Spleen (tissue), 7 donors: ENCODE results near the gene COA3.

Source experiments
- POLR2A ChIP-seq, 3 donors: fragments of 450-650 bp; IDR thresholded peaks; one replicate each; pipeline ENCODE4 v1.5.1; 2017; ENCODE audit warnings: antibody characterized with exemption in 3 of 3, mild to moderate bottlenecking in 1 of 3
- POLR2AphosphoS5 ChIP-seq, 3 donors: sonication (generic); formaldehyde crosslinking; IDR thresholded peaks; one replicate each; pipeline ENCODE4 v1.5.1; 2017; ENCODE audit warnings: antibody characterized with exemption in 3 of 3
- TF ChIP-seq, protein P1 (sequence below), 11 experiments: fragments of 200-600 bp in 7 of 11; fragments of 450-650 bp in 4 of 11; sonication (generic) in 4 of 11; IDR thresholded peaks in 8 of 11; conservative IDR thresholded peaks in 3 of 11; 1 replicate in 7 of 11; 2 replicates in 4 of 11; pipeline versions ENCODE4 v1.4.0 to v1.8.0; 2016 to 2021; ENCODE audit warnings: antibody characterized with exemption in 11 of 11, inconsistent platforms in 4 of 11, mild to moderate bottlenecking in 1 of 11
- donor health status: DM: no; HTN: no; CAD: no; lungs with moderate emphysema.
- donor health status: DM: no; HTN: no; CAD: no.
- donor health status: DM: no; HTN: no; CAD: no.

GRCh38 chr17:42783062-42783790 lies 15.3 kb downstream of the COA3 start:
- TF ChIP-seq POLR2AphosphoS5 (IDR thresholded peaks at IDR 0.05) = no peak
- TF ChIP-seq, protein P1, sequence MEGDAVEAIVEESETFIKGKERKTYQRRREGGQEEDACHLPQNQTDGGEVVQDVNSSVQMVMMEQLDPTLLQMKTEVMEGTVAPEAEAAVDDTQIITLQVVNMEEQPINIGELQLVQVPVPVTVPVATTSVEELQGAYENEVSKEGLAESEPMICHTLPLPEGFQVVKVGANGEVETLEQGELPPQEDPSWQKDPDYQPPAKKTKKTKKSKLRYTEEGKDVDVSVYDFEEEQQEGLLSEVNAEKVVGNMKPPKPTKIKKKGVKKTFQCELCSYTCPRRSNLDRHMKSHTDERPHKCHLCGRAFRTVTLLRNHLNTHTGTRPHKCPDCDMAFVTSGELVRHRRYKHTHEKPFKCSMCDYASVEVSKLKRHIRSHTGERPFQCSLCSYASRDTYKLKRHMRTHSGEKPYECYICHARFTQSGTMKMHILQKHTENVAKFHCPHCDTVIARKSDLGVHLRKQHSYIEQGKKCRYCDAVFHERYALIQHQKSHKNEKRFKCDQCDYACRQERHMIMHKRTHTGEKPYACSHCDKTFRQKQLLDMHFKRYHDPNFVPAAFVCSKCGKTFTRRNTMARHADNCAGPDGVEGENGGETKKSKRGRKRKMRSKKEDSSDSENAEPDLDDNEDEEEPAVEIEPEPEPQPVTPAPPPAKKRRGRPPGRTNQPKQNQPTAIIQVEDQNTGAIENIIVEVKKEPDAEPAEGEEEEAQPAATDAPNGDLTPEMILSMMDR (IDR thresholded peaks at IDR 0.05 in 8 of 11, conservative IDR thresholded peaks at IDR 0.05 in 3 of 11) = no peak
- no peak for TF ChIP-seq POLR2A (IDR thresholded peaks at IDR 0.05)
